Trophoblast cell (in vitro differentiated cells and primary cell): ENCODE results near the gene GID8.
A peak's percentile ranks its signal among the peaks of the same experiment; 100 is the strongest.

ENCODE experiments used
- DNase-seq, 2 donors: peaks; one replicate each; pipeline ENCODE4 v3.0.0-alpha.2; 2016
- H2AFZ ChIP-seq: 2 replicates; pipeline ENCODE4 v1.6.1; 2013; ENCODE audit warnings: low read length, moderate library complexity, mild to moderate bottlenecking; ENCODE audit not compliant: insufficient read depth, poor library complexity
- H2AK5ac ChIP-seq: 2 replicates; pipeline ENCODE4 v1.6.1; 2013; ENCODE audit warnings: mild to moderate bottlenecking, low read length
- H2BK120ac ChIP-seq: 2 replicates; pipeline ENCODE4 v1.6.1; 2013; ENCODE audit warnings: low read length, mild to moderate bottlenecking, moderate library complexity; ENCODE audit not compliant: insufficient read depth, poor library complexity
- H2BK12ac ChIP-seq: 2 replicates; pipeline ENCODE4 v1.6.1; 2013; ENCODE audit warnings: mild to moderate bottlenecking, low read length, moderate library complexity
- H2BK5ac ChIP-seq: 2 replicates; pipeline ENCODE4 v1.6.1; 2013; ENCODE audit warnings: low read length, low read depth, moderate library complexity, mild to moderate bottlenecking; ENCODE audit not compliant: poor library complexity
- H3K14ac ChIP-seq: 2 replicates; pipeline ENCODE4 v1.6.1; 2013; ENCODE audit warnings: mild to moderate bottlenecking, low read length
- H3K18ac ChIP-seq: 2 replicates; pipeline ENCODE4 v1.6.1; 2013; ENCODE audit warnings: mild to moderate bottlenecking, low read length
- H3K23ac ChIP-seq: 2 replicates; pipeline ENCODE4 v1.6.1; 2013; ENCODE audit warnings: low read length
- H3K27ac ChIP-seq: 2 replicates; pipeline ENCODE4 v1.5.1; 2013; ENCODE audit warnings: low read depth, mild to moderate bottlenecking, inconsistent platforms, low read length, moderate library complexity
- H3K27me3 ChIP-seq: 2 replicates; pipeline ENCODE4 v1.6.1; 2013; ENCODE audit warnings: inconsistent platforms, mild to moderate bottlenecking, low read length, moderate library complexity; ENCODE audit not compliant: insufficient read depth
- H3K36me3 ChIP-seq, 2 experiments: 1 replicate in 1 of 2; 2 replicates in 1 of 2; pipeline ENCODE4 v1.6.1; 2013; ENCODE audit warnings: low read length in 2 of 2, mild to moderate bottlenecking in 2 of 2, moderate library complexity in 1 of 2; ENCODE audit not compliant: insufficient read depth in 2 of 2, control insufficient read depth in 1 of 2
- H3K4ac ChIP-seq: 2 replicates; pipeline ENCODE4 v1.6.1; 2013; ENCODE audit warnings: low read depth, mild to moderate bottlenecking, low read length, moderate library complexity
- H3K4me1 ChIP-seq, 2 experiments: 1 replicate in 1 of 2; 2 replicates in 1 of 2; pipeline ENCODE4 v1.6.1; 2013; ENCODE audit warnings: low read length in 2 of 2, mild to moderate bottlenecking in 2 of 2, moderate library complexity in 1 of 2; ENCODE audit not compliant: insufficient read depth in 2 of 2, control insufficient read depth in 1 of 2
- H3K4me2 ChIP-seq: 2 replicates; pipeline ENCODE4 v1.6.1; 2013; ENCODE audit warnings: inconsistent platforms, mild to moderate bottlenecking, low read length, moderate library complexity
- H3K4me3 ChIP-seq: 2 replicates; pipeline ENCODE4 v1.5.1; 2013; ENCODE audit warnings: mild to moderate bottlenecking, low read depth, low read length, inconsistent platforms
- H3K79me1 ChIP-seq: one replicate; pipeline ENCODE4 v1.6.1; 2013; ENCODE audit warnings: low read length
- H3K79me2 ChIP-seq: 2 replicates; pipeline ENCODE4 v1.6.1; 2013; ENCODE audit warnings: low read length, mild to moderate bottlenecking; ENCODE audit not compliant: control insufficient read depth, insufficient read depth, poor library complexity
- H3K9ac ChIP-seq: 2 replicates; pipeline ENCODE4 v1.6.1; 2013; ENCODE audit warnings: mild to moderate bottlenecking, low read length
- H3K9me3 ChIP-seq: 2 replicates; pipeline ENCODE4 v1.6.1; 2013; ENCODE audit warnings: low read depth, mild to moderate bottlenecking, control low read depth, inconsistent platforms, low read length; ENCODE audit not compliant: insufficient read depth
- H4K12ac ChIP-seq: 2 replicates; pipeline ENCODE4 v1.6.1; 2013; ENCODE audit warnings: low read depth, mild to moderate bottlenecking, low read length, moderate library complexity
- H4K8ac ChIP-seq: 2 replicates; pipeline ENCODE4 v1.6.1; 2013; ENCODE audit warnings: low read depth, mild to moderate bottlenecking, low read length, moderate library complexity
- H4K91ac ChIP-seq: one replicate; pipeline ENCODE4 v1.6.1; 2013; ENCODE audit warnings: low read depth, mild to moderate bottlenecking, low read length, moderate library complexity
- WGBS: extraction: QIAGEN DNeasy Blood & Tissue Kit; methylation state at CpG from one replicate; pipeline ENCODE4 v1.1.7; 2013; ENCODE audit warnings: missing lambda C conversion rate; ENCODE audit not compliant: insufficient read length, insufficient coverage; ENCODE audit errors: extremely low coverage; 5-methylcytosine and 5-hydroxymethylcytosine counted together

The GID8 gene

GRCh38 chr20:62908971-62909791, 28.8 kb upstream of the GID8 start:
- H3K79me1 ChIP-seq = no peaks in the 10 kb centered on the region
- peaks cover 2% of the 10 kb centered on the region for H3K79me2 ChIP-seq
- WGBS = no CpG with 5 or more reads among the region's 18 CpGs
- H2BK120ac ChIP-seq = no peak overlapping the region
- no peaks in the 10 kb centered on the region for H3K27me3 ChIP-seq
- H3K4me1 ChIP-seq = no peaks in the 10 kb centered on the region
- no peak overlapping the region for H3K14ac ChIP-seq
- no peak overlapping the region for H3K9ac ChIP-seq
- no peak overlapping the region for H3K23ac ChIP-seq
- no peak overlapping the region for H2BK12ac ChIP-seq
- no peak overlapping the region for H3K4me2 ChIP-seq
- no peak overlapping the region for H4K91ac ChIP-seq
- no peak overlapping the region for H2BK5ac ChIP-seq
- no peak overlapping the region for H4K8ac ChIP-seq
- no peak overlapping the region for H3K4ac ChIP-seq
- H3K9me3 ChIP-seq = no peaks in the 10 kb centered on the region
- peaks cover 77 to 79% of the 10 kb centered on the region in 2 experiments for H3K36me3 ChIP-seq
- no peak overlapping the region for H2AK5ac ChIP-seq
- no peak overlapping the region for H3K4me3 ChIP-seq
- H4K12ac ChIP-seq = no peak overlapping the region
- no peak overlapping the region for H2AFZ ChIP-seq
- H3K18ac ChIP-seq = no peak overlapping the region
- no peak for DNase-seq
- H3K27ac ChIP-seq = no peak overlapping the region

- no peak overlapping the region for H3K18ac ChIP-seq
- H2BK12ac ChIP-seq = no peak overlapping the region
- H2BK5ac ChIP-seq = no peak overlapping the region
- H2AFZ ChIP-seq = no peak overlapping the region
- no peak overlapping the region for H4K12ac ChIP-seq
- no peak overlapping the region for H2BK120ac ChIP-seq
- H4K91ac ChIP-seq = no peak overlapping the region
- H2AK5ac ChIP-seq = no peak overlapping the region
- WGBS = no CpG with 5 or more reads among the region's 11 CpGs
- H4K8ac ChIP-seq = no peak overlapping the region
- DNase-seq = no peak
- H3K4me3 ChIP-seq = no peak overlapping the region
- no peak overlapping the region for H3K14ac ChIP-seq
- H3K23ac ChIP-seq = no peak overlapping the region
- H3K9ac ChIP-seq = peak overlapping the region; percentile 7
- no peak overlapping the region for H3K4ac ChIP-seq
- no peak overlapping the region for H3K4me2 ChIP-seq
- no peaks in the 10 kb centered on the region for H3K27me3 ChIP-seq
- H3K9me3 ChIP-seq = no peaks in the 10 kb centered on the region
- H3K36me3 ChIP-seq = peaks cover 70 to 71% of the 10 kb centered on the region in 2 experiments
- no peaks in the 10 kb centered on the region for H3K79me1 ChIP-seq
- H3K4me1 ChIP-seq = peaks cover 3 to 4% of the 10 kb centered on the region in 2 experiments
- H3K27ac ChIP-seq = no peak overlapping the region
- peaks cover 8% of the 10 kb centered on the region for H3K79me2 ChIP-seq
These were observed 27.7 kb upstream of the GID8 start for GRCh38 chr20:62910217-62910766.

DNA sequence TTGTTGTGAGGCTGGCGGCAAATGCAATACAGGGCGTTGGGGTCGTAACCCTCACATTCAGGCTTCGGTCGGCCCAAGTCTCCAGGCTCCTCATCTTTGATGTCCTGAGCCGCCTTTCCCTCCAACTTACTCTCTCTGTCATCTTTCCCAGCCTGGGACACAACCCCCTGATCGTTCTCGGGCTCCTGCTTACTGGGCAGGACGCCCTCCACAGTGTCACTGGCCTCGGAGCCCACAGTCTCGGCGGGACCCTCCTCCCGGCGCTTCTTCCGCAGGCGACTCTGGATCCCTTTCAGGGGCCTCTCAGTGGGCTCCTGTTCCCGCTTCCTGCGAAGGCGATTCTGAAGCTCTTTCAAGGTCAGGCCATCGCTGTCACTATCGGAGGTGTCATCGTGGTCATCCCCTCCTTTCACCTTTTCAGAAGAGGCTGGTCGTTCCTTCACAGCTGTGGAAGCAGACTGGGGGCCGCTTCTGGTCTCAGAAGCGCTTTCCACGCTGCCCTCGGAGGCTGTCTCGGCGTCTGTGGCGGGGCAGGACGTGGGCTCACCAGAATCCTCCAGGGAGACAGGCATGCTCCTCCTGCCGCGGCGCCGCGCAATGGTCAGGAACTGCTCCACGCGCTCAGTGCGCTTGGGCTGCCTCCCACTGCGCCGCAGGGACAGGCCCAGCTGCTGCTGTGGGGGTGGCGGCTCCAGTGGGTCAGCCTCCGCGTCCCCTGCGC, 27.0 kb upstream of the GID8 start:
- H4K12ac ChIP-seq = no peak overlapping the region
- H3K4me1 ChIP-seq = peaks cover 3 to 4% of the 10 kb centered on the region in 2 experiments
- H3K79me2 ChIP-seq = peaks cover 11% of the 10 kb centered on the region
- no peak overlapping the region for H3K9ac ChIP-seq
- H2AFZ ChIP-seq = no peak overlapping the region
- no peak overlapping the region for H3K27ac ChIP-seq
- no peaks in the 10 kb centered on the region for H3K9me3 ChIP-seq
- H2BK5ac ChIP-seq = no peak overlapping the region
- no peak overlapping the region for H3K4me3 ChIP-seq
- no peaks in the 10 kb centered on the region for H3K79me1 ChIP-seq
- WGBS = no CpG with 5 or more reads among the region's 45 CpGs
- H4K8ac ChIP-seq = no peak overlapping the region
- peak overlapping the region; percentile 39 for H3K4ac ChIP-seq
- no peak for DNase-seq
- no peak overlapping the region for H3K14ac ChIP-seq
- H3K4me2 ChIP-seq = no peak overlapping the region
- no peak overlapping the region for H4K91ac ChIP-seq
- no peak overlapping the region for H2AK5ac ChIP-seq
- peaks cover 63 to 65% of the 10 kb centered on the region in 2 experiments for H3K36me3 ChIP-seq
- no peak overlapping the region for H3K18ac ChIP-seq
- H3K23ac ChIP-seq = no peak overlapping the region
- no peaks in the 10 kb centered on the region for H3K27me3 ChIP-seq
- H2BK12ac ChIP-seq = no peak overlapping the region
- no peak overlapping the region for H2BK120ac ChIP-seq

DNA sequence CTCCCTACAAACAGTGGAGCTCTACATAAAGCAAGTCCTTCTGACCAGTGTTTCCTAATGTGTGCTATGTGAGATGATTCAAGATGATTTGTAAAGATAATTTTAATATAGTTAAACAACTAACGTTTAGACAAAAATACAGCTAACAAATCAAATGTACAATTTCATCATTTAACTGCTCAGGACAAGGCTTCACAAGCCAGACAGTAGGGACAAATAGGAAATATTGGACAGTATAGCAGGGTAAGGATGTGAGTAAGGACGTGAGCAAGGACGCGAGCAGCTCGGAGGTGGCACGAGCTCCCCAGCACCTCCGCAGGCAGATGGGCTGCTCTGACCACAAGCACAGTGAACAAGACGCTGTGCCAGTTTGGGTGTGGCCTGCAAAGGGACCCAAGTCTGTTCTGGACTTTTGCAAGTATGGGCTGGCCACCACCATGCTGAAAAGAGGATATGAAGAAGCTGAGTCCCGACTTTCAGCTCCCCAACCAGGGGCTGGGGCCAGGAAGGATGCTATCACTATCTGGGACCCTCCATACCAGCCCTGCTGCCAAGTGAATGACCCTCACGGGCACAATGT, 26.2 kb upstream of the GID8 start:
- peaks cover 13% of the 10 kb centered on the region for H3K79me2 ChIP-seq
- H3K79me1 ChIP-seq = no peaks in the 10 kb centered on the region
- no peak overlapping the region for H3K23ac ChIP-seq
- H2BK5ac ChIP-seq = no peak overlapping the region
- no peak overlapping the region for H3K18ac ChIP-seq
- H2AFZ ChIP-seq = no peak overlapping the region
- no peaks in the 10 kb centered on the region for H3K27me3 ChIP-seq
- no peak overlapping the region for H3K27ac ChIP-seq
- DNase-seq = no peak
- H2AK5ac ChIP-seq = no peak overlapping the region
- H3K9me3 ChIP-seq = no peaks in the 10 kb centered on the region
- no peak overlapping the region for H3K9ac ChIP-seq
- no peak overlapping the region for H3K14ac ChIP-seq
- no peak overlapping the region for H3K4me3 ChIP-seq
- H3K4ac ChIP-seq = peak overlapping the region; percentile 2
- H3K4me1 ChIP-seq = peaks cover 3 to 4% of the 10 kb centered on the region in 2 experiments
- no peak overlapping the region for H2BK12ac ChIP-seq
- no peak overlapping the region for H3K4me2 ChIP-seq
- H4K12ac ChIP-seq = no peak overlapping the region
- no peak overlapping the region for H4K8ac ChIP-seq
- no peak overlapping the region for H2BK120ac ChIP-seq
- no CpG with 5 or more reads among the region's 10 CpGs for WGBS
- H3K36me3 ChIP-seq = peaks cover 55 to 56% of the 10 kb centered on the region in 2 experiments
- no peak overlapping the region for H4K91ac ChIP-seq
